Measurements from ENCODE around the gene FOLH1. TPM values are rescaled to one million over a fixed set of nuclear protein-coding genes. Genes with fewer than 3 reads are reported as not detected.
"Not testable (repeated sequence)": the region's sequence is repeated elsewhere in the genome, so short reads cannot be mapped to it uniquely, and the experiment has no call there.

FOLH1 gene
- total RNA-seq, 1 donor from 2014 or later: 0.27 TPM

DNA sequence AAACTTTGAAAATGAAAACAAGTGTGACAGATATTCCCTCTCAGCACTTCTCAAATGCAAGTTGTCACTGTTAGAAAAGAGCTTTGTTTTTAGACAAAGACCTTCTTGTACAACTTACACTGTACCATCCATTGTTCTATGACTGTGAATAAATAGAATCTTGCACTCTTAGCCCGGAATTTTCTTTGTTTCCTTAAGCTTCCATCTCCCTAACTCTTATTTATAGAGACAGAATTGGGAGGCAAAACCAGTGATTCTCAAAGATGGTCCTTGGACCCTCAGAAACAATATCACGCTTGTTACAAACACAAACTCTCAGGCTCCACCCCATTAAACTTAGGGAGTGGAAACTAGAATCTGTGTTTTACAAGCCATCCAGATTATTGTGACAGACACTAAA lies 18.1 kb downstream of the FOLH1 start:
- DNase-seq; intact Hi-C loops (cut with DNase I); ATAC-seq (ENCODE audit: poor library complexity): not testable (repeated sequence)

- DNase-seq; ATAC-seq (ENCODE audit: poor library complexity); intact Hi-C loops (cut with DNase I): not testable (repeated sequence)
Measured at GRCh38 chr11:49186225-49186624, 22.2 kb downstream of the FOLH1 start.

DNA sequence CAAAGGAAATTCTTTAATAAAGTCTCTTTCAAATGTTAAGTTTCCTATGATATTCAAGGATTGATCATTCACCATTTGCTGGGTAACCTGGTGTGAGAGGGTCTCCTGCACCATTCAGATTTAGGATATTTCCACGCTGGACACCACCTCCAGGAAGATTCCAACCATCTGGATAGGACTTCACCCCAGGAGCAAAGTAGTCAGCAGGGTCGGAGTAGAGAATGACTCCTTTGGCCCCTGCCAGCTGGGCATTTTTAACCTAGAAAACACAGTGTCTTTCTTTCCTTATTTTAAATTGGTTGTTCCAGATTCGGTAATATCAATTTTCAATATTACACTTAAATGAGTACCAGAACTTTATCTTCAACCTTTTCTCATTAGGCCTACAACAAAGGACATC lies 22.8 kb downstream of the FOLH1 start:
- ATAC-seq (ENCODE audit: poor library complexity); intact Hi-C loops (cut with DNase I); DNase-seq: not testable (repeated sequence)

- intact Hi-C loops (cut with DNase I); ATAC-seq (ENCODE audit: poor library complexity); DNase-seq: not testable (repeated sequence)
Measured at GRCh38 chr11:49184756-49185155, 23.6 kb downstream of the FOLH1 start.

GRCh38 chr11:49177936-49178335 lies 30.5 kb downstream of the FOLH1 start:
- DNase-seq; ATAC-seq (ENCODE audit: poor library complexity); intact Hi-C loops (cut with DNase I): not testable (repeated sequence)

- DNase-seq; ATAC-seq (ENCODE audit: poor library complexity); intact Hi-C loops (cut with DNase I): not testable (repeated sequence)
Measured at GRCh38 chr11:49175378-49175777, 33.0 kb downstream of the FOLH1 start.

GRCh38 chr11:49174691-49175366 lies 33.6 kb downstream of the FOLH1 start:
- intact Hi-C loops (cut with DNase I); ATAC-seq (ENCODE audit: poor library complexity); DNase-seq: not testable (repeated sequence)

- DNase-seq; intact Hi-C loops (cut with DNase I); ATAC-seq (ENCODE audit: poor library complexity): not testable (repeated sequence)
Measured at GRCh38 chr11:49171613-49172012, 36.8 kb downstream of the FOLH1 start.

DNA sequence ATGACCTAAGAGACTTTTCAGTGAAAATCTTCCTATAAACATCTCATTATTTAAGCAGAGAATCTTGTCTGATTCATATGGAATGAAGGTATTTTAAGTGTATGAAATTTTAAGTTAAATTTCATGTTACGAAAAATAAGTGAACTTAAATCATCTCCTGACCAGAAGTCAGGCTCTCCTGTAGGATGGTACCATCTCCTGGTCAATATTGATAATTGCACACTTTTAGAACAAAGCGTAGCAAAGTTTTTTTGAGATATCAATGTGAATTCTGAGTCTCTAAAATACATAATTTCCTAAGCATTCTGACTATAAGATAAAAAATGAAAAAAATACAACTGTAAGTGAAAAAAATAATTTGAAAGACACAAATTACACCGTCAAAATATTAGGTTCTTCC lies 38.8 kb downstream of the FOLH1 start:
- intact Hi-C loops (cut with DNase I); DNase-seq: not testable (repeated sequence)
- peak; percentile 49 for ATAC-seq (ENCODE audit: poor library complexity)

DNA sequence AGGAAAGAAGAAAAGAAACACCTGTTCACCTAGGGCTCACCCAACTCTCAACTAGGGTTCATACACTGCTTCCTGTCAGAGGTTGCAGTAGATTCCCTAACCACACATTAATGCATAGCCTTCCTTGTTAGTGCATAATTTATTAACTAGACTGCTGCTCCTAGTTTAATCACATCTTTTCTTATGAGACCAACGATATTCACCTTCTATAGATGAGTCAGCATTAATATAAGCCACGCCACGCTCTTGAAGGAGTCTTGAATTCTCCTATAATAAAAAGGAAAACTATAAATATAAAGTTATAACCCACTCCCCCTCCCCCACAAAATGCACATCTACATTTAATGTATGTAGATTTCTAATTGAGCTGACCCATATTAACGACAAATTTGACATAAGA lies 39.4 kb downstream of the FOLH1 start:
- DNase-seq; ATAC-seq (ENCODE audit: poor library complexity); intact Hi-C loops (cut with DNase I): not testable (repeated sequence)

DNA sequence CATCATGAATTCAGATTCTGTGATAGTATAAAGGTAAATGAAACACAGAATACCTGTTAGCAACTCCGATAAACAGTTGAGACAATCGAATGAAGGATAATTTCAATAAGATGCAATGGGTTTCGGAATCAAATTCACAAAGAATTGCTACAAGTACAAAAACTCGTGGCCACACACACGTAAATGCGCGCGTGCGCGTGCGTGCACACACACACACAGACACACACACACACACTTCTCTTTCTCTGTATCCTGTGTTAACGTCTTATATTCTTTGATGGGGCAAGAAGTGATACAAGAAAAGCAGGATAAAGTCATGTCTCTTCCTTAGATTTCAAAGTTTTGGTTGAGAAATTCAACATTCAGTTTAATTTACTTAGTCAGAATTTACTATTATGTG lies 57.2 kb downstream of the FOLH1 start:
- DNase-seq (no peak), ATAC-seq (ENCODE audit: poor library complexity) (no peak)
- intact Hi-C loops (cut with DNase I): no loop called here

DNA sequence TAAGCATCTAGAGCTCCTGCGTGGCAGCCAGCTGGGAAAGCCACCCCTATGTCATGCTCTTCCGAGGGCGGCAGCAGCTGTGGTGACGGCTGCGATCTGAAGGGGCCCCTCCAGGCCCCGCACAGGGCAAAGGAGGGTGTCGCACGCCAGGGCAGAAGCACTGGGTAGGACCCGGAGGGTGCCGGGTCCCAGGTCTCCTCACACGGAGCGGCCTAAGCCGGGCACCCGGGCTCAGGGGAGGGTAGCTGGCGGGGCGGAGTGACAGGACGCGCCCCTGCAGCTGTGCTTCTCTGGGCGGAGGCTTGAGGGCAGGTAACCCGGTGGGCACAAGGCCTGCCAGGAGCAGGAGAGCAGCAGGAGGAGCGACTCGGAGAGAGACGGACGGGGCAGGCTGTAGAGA lies 106.0 kb downstream of the FOLH1 start:
- DNase-seq; intact Hi-C loops (cut with DNase I); ATAC-seq (ENCODE audit: poor library complexity): not testable (repeated sequence)

Other genes starting within 250 kb of the FOLH1 start
- not detected for gene TRIM51G, start 224.7 kb downstream of the FOLH1 start, total RNA-seq
- not detected for gene TRIM49B, start 179.8 kb downstream of the FOLH1 start, total RNA-seq
- gene TRIM64C, start 149.5 kb downstream of the FOLH1 start, total RNA-seq: not detected

All from Right ventricle myocardium superior (tissue), 1 donor.